H1 (cell line): Measurements from ENCODE around the gene IDE. TPM values are rescaled to one million over a fixed set of nuclear protein-coding genes. Genes with fewer than 3 reads are reported as not detected.
A peak's percentile ranks its signal among the peaks of the same experiment; 100 is the strongest.

ENCODE experiments used
- CTCF ChIA-PET: fragments of 300-600 bp; sonication (Branson Sonifier 250); formaldehyde crosslinking; loops from one replicate; lab custom pipeline; 2021; ENCODE audit not compliant: partially characterized antibody; lab: Charles Lee
- POLR2A ChIA-PET: fragments of 300-600 bp; sonication (Branson Sonifier 250); formaldehyde crosslinking; loops from one replicate; lab custom pipeline; 2021; ENCODE audit warnings: inconsistent platforms; ENCODE audit not compliant: partially characterized antibody; lab: Charles Lee
- DNase-seq, 2 experiments: peaks; one replicate each; pipeline versions ENCODE4 v3.0.0 to v3.0.0-alpha.2; 2010 to 2022; ENCODE audit warnings: low spot score in 2 of 2, low read depth in 1 of 2, mixed read lengths in 1 of 2
- FAIRE-seq: peaks from 2 replicates; lab custom pipeline; 2011; peaks lifted over from hg19 to GRCh38; lab: Jason Lieb, UNC
- H2AFZ ChIP-seq: 2 replicates; pipeline ENCODE4 v1.8.1; 2012; ENCODE audit warnings: low read length, inconsistent platforms
- H2AK5ac ChIP-seq: 2 replicates; pipeline ENCODE4 v1.6.1; 2013; ENCODE audit warnings: low read depth, low read length
- H2BK120ac ChIP-seq: replicated peaks from 2 replicates; pipeline ENCODE3; 2013; ENCODE audit warnings: low read depth, low read length, inconsistent platforms
- H2BK12ac ChIP-seq: 2 replicates; pipeline ENCODE4 v1.6.1; 2013; ENCODE audit warnings: low read depth, low read length
- H2BK15ac ChIP-seq: 2 replicates; pipeline ENCODE4 v1.6.1; 2013; ENCODE audit warnings: low read length
- H2BK20ac ChIP-seq: 2 replicates; pipeline ENCODE4 v1.6.1; 2013; ENCODE audit warnings: low read length
- H2BK5ac ChIP-seq: 2 replicates; pipeline ENCODE4 v1.6.1; 2013; ENCODE audit warnings: low read depth, low read length
- H3K14ac ChIP-seq: 2 replicates; pipeline ENCODE4 v1.6.1; 2013; ENCODE audit warnings: inconsistent platforms; ENCODE audit not compliant: insufficient read length
- H3K18ac ChIP-seq: 2 replicates; pipeline ENCODE4 v1.6.1; 2013; ENCODE audit warnings: low read length; ENCODE audit errors: extremely low read depth
- H3K23ac ChIP-seq: 2 replicates; pipeline ENCODE4 v1.6.1; 2013; ENCODE audit warnings: inconsistent platforms; ENCODE audit not compliant: insufficient read length
- H3K23me2 ChIP-seq: 2 replicates; pipeline ENCODE4 v1.6.1; 2013; ENCODE audit warnings: low read depth, low read length
- H3K27ac ChIP-seq: 2 replicates; pipeline ENCODE4 v1.6.1; 2011; ENCODE audit warnings: low read depth, low read length, inconsistent platforms
- H3K27me3 ChIP-seq, 4 experiments: replicated peaks in 1 of 4; 1 replicate in 1 of 4; 2 replicates in 3 of 4; pipeline versions ENCODE4 v1.6.1 to v1.8.1; 2011 to 2013; ENCODE audit warnings: low read length in 3 of 4, mild to moderate bottlenecking in 3 of 4, inconsistent platforms in 2 of 4, mixed read lengths in 2 of 4, moderate library complexity in 1 of 4; ENCODE audit not compliant: control insufficient read depth in 3 of 4, insufficient read depth in 3 of 4; ENCODE audit errors: extremely low read depth in 1 of 4
- H3K36me3 ChIP-seq, 4 experiments: 2 replicates each; pipeline versions ENCODE4 v1.6.1 to v1.8.1; 2011 to 2013; ENCODE audit warnings: mild to moderate bottlenecking in 4 of 4, low read length in 3 of 4, moderate library complexity in 2 of 4, control low read depth in 1 of 4, inconsistent platforms in 1 of 4; ENCODE audit not compliant: insufficient read depth in 4 of 4, control insufficient read depth in 2 of 4
- H3K4ac ChIP-seq: replicated peaks from 2 replicates; pipeline ENCODE3; 2013; ENCODE audit warnings: low read length, low read depth, mixed read lengths, inconsistent platforms; ENCODE audit not compliant: insufficient read length
- H3K4me1 ChIP-seq, 4 experiments: replicated peaks in 1 of 4; 1 replicate in 1 of 4; 2 replicates in 3 of 4; pipeline versions ENCODE4 v1.6.1 to v1.8.1; 2011 to 2013; ENCODE audit warnings: low read length in 3 of 4, inconsistent platforms in 2 of 4, mixed read lengths in 1 of 4; ENCODE audit not compliant: insufficient read depth in 4 of 4, control insufficient read depth in 3 of 4
- H3K4me2 ChIP-seq, 2 experiments: 2 replicates each; pipeline versions ENCODE4 v1.6.1 to v1.8.1; 2011 to 2013; ENCODE audit warnings: low read depth in 2 of 2, low read length in 2 of 2, control low read depth in 1 of 2, inconsistent platforms in 1 of 2, mild to moderate bottlenecking in 1 of 2; ENCODE audit not compliant: insufficient read depth in 1 of 2
- H3K4me3 ChIP-seq, 4 experiments: fragments of 200-600, 300-600 bp in 1 of 4; sonication (generic), shearing (Covaris generic), sonication (Bioruptor Twin) in 1 of 4; 2 replicates each; pipeline versions ENCODE4 v1.5.1 to v1.8.1; 2011 to 2016; ENCODE audit warnings: low read length in 4 of 4, low read depth in 3 of 4, control low read depth in 2 of 4, inconsistent platforms in 2 of 4, mild to moderate bottlenecking in 2 of 4, mixed read lengths in 1 of 4, moderate library complexity in 1 of 4; ENCODE audit not compliant: insufficient read depth in 2 of 4; ENCODE audit errors: extremely low read depth in 1 of 4
- H3K56ac ChIP-seq: replicated peaks from 2 replicates; pipeline ENCODE3; 2013; ENCODE audit warnings: low read depth, mild to moderate bottlenecking, mixed read lengths, low read length, inconsistent platforms; ENCODE audit not compliant: insufficient read length
- H3K79me1 ChIP-seq: 2 replicates; pipeline ENCODE4 v1.6.1; 2013; ENCODE audit warnings: low read depth, low read length, control low read depth
- H3K79me2 ChIP-seq, 2 experiments: 2 replicates each; pipeline versions ENCODE4 v1.6.1 to v1.8.1; 2012 to 2013; ENCODE audit warnings: low read length in 2 of 2, mild to moderate bottlenecking in 2 of 2, inconsistent platforms in 1 of 2; ENCODE audit not compliant: insufficient read depth in 2 of 2, control insufficient read depth in 1 of 2
- H3K9ac ChIP-seq, 4 experiments: replicated peaks in 1 of 4; 1 replicate in 1 of 4; 2 replicates in 3 of 4; pipeline versions ENCODE4 v1.6.1 to v1.8.1; 2011 to 2013; ENCODE audit warnings: low read depth in 3 of 4, low read length in 3 of 4, control low read depth in 2 of 4, mild to moderate bottlenecking in 2 of 4, moderate library complexity in 2 of 4, inconsistent platforms in 1 of 4; ENCODE audit errors: extremely low read depth in 1 of 4
- H3K9me3 ChIP-seq, 2 experiments: 2 replicates each; pipeline versions ENCODE4 v1.6.1 to v1.8.1; 2012 to 2013; ENCODE audit warnings: mild to moderate bottlenecking in 2 of 2, moderate library complexity in 2 of 2, control low read depth in 1 of 2, inconsistent platforms in 1 of 2, low read depth in 1 of 2, low read length in 1 of 2, mixed read lengths in 1 of 2; ENCODE audit not compliant: insufficient read depth in 2 of 2
- H4K20me1 ChIP-seq, 2 experiments: replicated peaks in 1 of 2; 2 replicates each; pipeline versions ENCODE3 to v1.8.1; 2011 to 2013; ENCODE audit warnings: inconsistent platforms in 2 of 2, low read length in 2 of 2, mild to moderate bottlenecking in 1 of 2; ENCODE audit not compliant: insufficient read depth in 2 of 2, control insufficient read depth in 1 of 2
- H4K5ac ChIP-seq: 2 replicates; pipeline ENCODE4 v1.6.1; 2013; ENCODE audit warnings: low read length, low read depth, mixed read lengths, inconsistent platforms; ENCODE audit not compliant: insufficient read length
- H4K8ac ChIP-seq: 2 replicates; pipeline ENCODE4 v1.8.0; 2013; ENCODE audit warnings: mild to moderate bottlenecking, moderate library complexity, low read length, inconsistent platforms; ENCODE audit not compliant: insufficient read depth; ENCODE audit errors: extremely low read depth
- H4K91ac ChIP-seq: replicated peaks from 2 replicates; pipeline ENCODE3; 2013; ENCODE audit warnings: low read length, mixed read lengths, inconsistent platforms; ENCODE audit not compliant: insufficient read length
- BACH1 ChIP-seq: IDR thresholded peaks from 2 replicates; pipeline ENCODE4 v1.6.1; 2012; ENCODE audit warnings: low read length, improper control_type of control experiment
- KDM4A ChIP-seq: IDR thresholded peaks from one replicate; pipeline ENCODE4 v1.7.1; 2012; ENCODE audit warnings: low read depth, mild to moderate bottlenecking, moderate library complexity, low read length, inconsistent platforms; ENCODE audit not compliant: severe bottlenecking
- RFX5 ChIP-seq: IDR thresholded peaks from 2 replicates; pipeline ENCODE4 v1.6.1; 2011; ENCODE audit warnings: low read depth, low read length, improper control_type of control experiment, borderline replicate concordance
- SIX5 ChIP-seq: IDR thresholded peaks from 2 replicates; pipeline ENCODE4 v1.6.1; 2011; ENCODE audit warnings: mild to moderate bottlenecking, low read depth, low read length
- SP1 ChIP-seq: IDR thresholded peaks from 2 replicates; pipeline ENCODE4 v1.6.1; 2011; ENCODE audit warnings: low read depth, low read length
- SUZ12 ChIP-seq: fragments of 200-600 bp; sonication (generic); IDR thresholded peaks from 2 replicates; pipeline ENCODE4 v1.6.1; 2012; ENCODE audit warnings: mild to moderate bottlenecking, inconsistent platforms, low read length, moderate library complexity, mixed read lengths
- TCF12 ChIP-seq: IDR thresholded peaks from 2 replicates; pipeline ENCODE4 v1.6.1; 2011; ENCODE audit warnings: low read depth, mild to moderate bottlenecking, low read length
- WGBS, 2 experiments: shearing (Covaris generic) in 1 of 2; methylation state at CpG; one replicate each; pipeline versions ENCODE4 v1.1.6 to v1.1.7; 2013 to 2015; ENCODE audit warnings: low lambda C conversion rate in 2 of 2, mixed read lengths in 2 of 2, inconsistent platforms in 1 of 2, low coverage in 1 of 2, missing lambda C conversion rate in 1 of 2; ENCODE audit not compliant: insufficient replicate concordance in 2 of 2, insufficient coverage in 1 of 2, insufficient read length in 1 of 2; ENCODE audit errors: extremely low coverage in 1 of 2, missing lambda C conversion rate in 1 of 2; 5-methylcytosine and 5-hydroxymethylcytosine counted together
- polyA plus RNA-seq, 7 experiments: library from polyadenylated mRNA; depleted of rRNA in 3 of 7; stranded (reverse) in 5 of 7; unstranded in 2 of 7; fragments of >200 nt in 5 of 7; fragments of 200-250 nt in 2 of 7; gene quantifications; 1 replicate in 5 of 7; 2 replicates in 1 of 7; 4 replicates in 1 of 7; pipeline versions ENCODE4 v1.2.1 to v1.2.3, GENCODE V29; 2011 to 2013; ENCODE audit warnings: missing spikeins in 2 of 7, mixed read lengths in 2 of 7
- total RNA-seq: library from RNA; stranded (reverse); fragmentation: NEBNext Ultra II Directional; extraction: Animal tissue kit (Norgen Biotek cat#: 25700); gene quantifications from 2 replicates; pipeline ENCODE4 v1.2.1, GENCODE V29; 2021
- TF ChIP-seq, protein P1 (sequence below): IDR thresholded peaks from 2 replicates; pipeline ENCODE4 v1.6.1; 2012; ENCODE audit warnings: inconsistent platforms
- TF ChIP-seq, protein P2 (sequence below): IDR thresholded peaks from 2 replicates; pipeline ENCODE4 v1.6.1; 2011; ENCODE audit warnings: low read depth, mild to moderate bottlenecking, low read length; ENCODE audit not compliant: insufficient read depth
- TF ChIP-seq, protein P3 (sequence below): IDR thresholded peaks from 2 replicates; pipeline ENCODE4 v1.6.1; 2011; ENCODE audit warnings: low read length, improper control_type of control experiment
- TF ChIP-seq, protein P4 (sequence below): IDR thresholded peaks from 2 replicates; pipeline ENCODE4 v1.6.1; 2012; ENCODE audit warnings: low read length, inconsistent platforms

IDE gene
- total and polyA plus RNA-seq, 2 of the 8 experiments (the other 6 are each of a cell fraction or from before 2014, with no cell fraction given): 12.7 to 52.7 TPM

DNA sequence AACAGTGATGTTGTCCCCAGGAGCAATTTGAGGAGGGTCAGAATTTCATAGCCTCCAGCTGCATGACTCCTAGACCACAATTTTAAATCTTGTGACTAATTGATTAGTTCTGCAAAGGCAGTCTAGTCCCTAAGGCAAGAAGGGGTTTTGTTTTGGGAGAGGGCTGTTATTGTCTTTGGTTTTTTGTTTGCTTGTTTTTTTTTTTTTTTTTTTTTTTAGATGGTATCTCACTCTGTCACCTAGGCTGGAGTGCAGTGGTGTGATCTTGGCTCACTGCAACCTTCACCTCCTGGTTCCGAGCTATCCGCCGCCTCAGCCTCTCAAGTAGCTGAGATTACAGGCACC, 165.9 kb downstream of the IDE start:
- Histone ChIP-seq H3K79me2 (no peaks in the 10 kb centered on the region), H3K4ac (no peak overlapping the region), H2AFZ (no peak overlapping the region), H3K4me3 (no peak overlapping the region), H2AK5ac (no peak overlapping the region), H4K5ac (no peak overlapping the region), H3K27ac (no peak overlapping the region), H3K14ac (no peak overlapping the region), H4K91ac (no peak overlapping the region), H2BK5ac (no peak overlapping the region), H3K36me3 (no peaks in the 10 kb centered on the region), H3K56ac (no peak overlapping the region), H3K23ac (no peak overlapping the region), H3K27me3 (no peaks in the 10 kb centered on the region), H2BK12ac (no peak overlapping the region), H3K79me1 (no peaks in the 10 kb centered on the region), H2BK120ac (no peak overlapping the region), H3K9me3 (no peaks in the 10 kb centered on the region), H4K8ac (no peak overlapping the region), H3K23me2 (peaks cover 3% of the 10 kb centered on the region; the same call in 1 of the 2 replicates), H3K9ac (no peak overlapping the region), H3K18ac (no peak overlapping the region; the same call in 1 of the 2 replicates), H3K4me2 (no peak overlapping the region), H2BK15ac (peak overlapping the region; percentile 31; the same call in 1 of the 2 replicates), H4K20me1 (no peaks in the 10 kb centered on the region), H2BK20ac (no peak overlapping the region), H3K4me1 (peaks cover 0 to 13% (median 2%) of the 10 kb centered on the region in 4 experiments; a peak in 4 of 7 replicates)
- FAIRE-seq: no peak
- DNase-seq: no peak
- POLR2A ChIA-PET: no interaction called here
- CTCF ChIA-PET: interaction anchor here (0.6 kb wide), 1 partner anchor 1513 kb away, joined by 3 read pairs; no protein-coding TSS in a partner anchor
- WGBS, 2 experiments: 80% methylated on average over 3 of the region's 3 CpGs; no CpG with 5 or more reads in 1 of the 2 experiments
- TF ChIP-seq BACH1 (no peak), SUZ12 (no peak), TCF12 (no peak), SP1 (no peak), SIX5 (no peak), KDM4A (no peak), RFX5 (no peak)
- TF ChIP-seq, protein P1, sequence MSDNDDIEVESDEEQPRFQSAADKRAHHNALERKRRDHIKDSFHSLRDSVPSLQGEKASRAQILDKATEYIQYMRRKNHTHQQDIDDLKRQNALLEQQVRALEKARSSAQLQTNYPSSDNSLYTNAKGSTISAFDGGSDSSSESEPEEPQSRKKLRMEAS: no peak
- TF ChIP-seq, protein P2, sequence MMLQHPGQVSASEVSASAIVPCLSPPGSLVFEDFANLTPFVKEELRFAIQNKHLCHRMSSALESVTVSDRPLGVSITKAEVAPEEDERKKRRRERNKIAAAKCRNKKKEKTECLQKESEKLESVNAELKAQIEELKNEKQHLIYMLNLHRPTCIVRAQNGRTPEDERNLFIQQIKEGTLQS: no peak
- TF ChIP-seq, protein P3, sequence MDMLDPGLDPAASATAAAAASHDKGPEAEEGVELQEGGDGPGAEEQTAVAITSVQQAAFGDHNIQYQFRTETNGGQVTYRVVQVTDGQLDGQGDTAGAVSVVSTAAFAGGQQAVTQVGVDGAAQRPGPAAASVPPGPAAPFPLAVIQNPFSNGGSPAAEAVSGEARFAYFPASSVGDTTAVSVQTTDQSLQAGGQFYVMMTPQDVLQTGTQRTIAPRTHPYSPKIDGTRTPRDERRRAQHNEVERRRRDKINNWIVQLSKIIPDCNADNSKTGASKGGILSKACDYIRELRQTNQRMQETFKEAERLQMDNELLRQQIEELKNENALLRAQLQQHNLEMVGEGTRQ: no peak
- TF ChIP-seq, protein P4, sequence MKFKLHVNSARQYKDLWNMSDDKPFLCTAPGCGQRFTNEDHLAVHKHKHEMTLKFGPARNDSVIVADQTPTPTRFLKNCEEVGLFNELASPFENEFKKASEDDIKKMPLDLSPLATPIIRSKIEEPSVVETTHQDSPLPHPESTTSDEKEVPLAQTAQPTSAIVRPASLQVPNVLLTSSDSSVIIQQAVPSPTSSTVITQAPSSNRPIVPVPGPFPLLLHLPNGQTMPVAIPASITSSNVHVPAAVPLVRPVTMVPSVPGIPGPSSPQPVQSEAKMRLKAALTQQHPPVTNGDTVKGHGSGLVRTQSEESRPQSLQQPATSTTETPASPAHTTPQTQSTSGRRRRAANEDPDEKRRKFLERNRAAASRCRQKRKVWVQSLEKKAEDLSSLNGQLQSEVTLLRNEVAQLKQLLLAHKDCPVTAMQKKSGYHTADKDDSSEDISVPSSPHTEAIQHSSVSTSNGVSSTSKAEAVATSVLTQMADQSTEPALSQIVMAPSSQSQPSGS: no peak
